Mucosa of gallbladder (tissue), 1 donor: ENCODE measurements around the gene MAPK10. TPM values are rescaled to one million over a fixed set of nuclear protein-coding genes. Genes with fewer than 3 reads are reported as not detected.

Experiments
- DNase-seq: peaks from one replicate; pipeline ENCODE4 v3.0.0-alpha.2; 2020; ENCODE audit warnings: low spot score
- total RNA-seq: library from RNA; stranded (reverse); gene quantifications from one replicate; pipeline ENCODE4 v1.2.1, GENCODE V29; 2021
- donor health status: DM: no; HTN: no; CAD: no.

Gene MAPK10
- total RNA-seq: 45.0 TPM

- peak; percentile 70 for DNase-seq
These were observed at the start of gene MAPK10 for GRCh38 chr4:86359944-86360478. MAPK10 (minus strand) TSS chr4:86360053.

- no peak for DNase-seq
These were observed 43.7 kb upstream of the MAPK10 start for GRCh38 chr4:86403575-86403974.

GRCh38 chr4:86401826-86402225 is 42.0 kb upstream of the MAPK10 start:
- DNase-seq: no peak

- DNase-seq: no peak
These were observed 40.4 kb upstream of the MAPK10 start for GRCh38 chr4:86400216-86400615.

GRCh38 chr4:86398187-86398586 is 38.3 kb upstream of the MAPK10 start:
- no peak for DNase-seq

GRCh38 chr4:86393749-86394148 is 33.9 kb upstream of the MAPK10 start:
- no peak for DNase-seq

GRCh38 chr4:86389664-86390063 is 29.8 kb upstream of the MAPK10 start:
- no peak for DNase-seq

GRCh38 chr4:86388252-86388651 is 28.4 kb upstream of the MAPK10 start:
- DNase-seq: no peak

- no peak for DNase-seq
These were observed 27.1 kb upstream of the MAPK10 start for GRCh38 chr4:86386817-86387415.

GRCh38 chr4:86386201-86386600 is 26.3 kb upstream of the MAPK10 start:
- no peak for DNase-seq

GRCh38 chr4:86381431-86381830 is 21.6 kb upstream of the MAPK10 start:
- no peak for DNase-seq

- no peak for DNase-seq
These were observed 20.4 kb upstream of the MAPK10 start for GRCh38 chr4:86380181-86380724.

- no peak for DNase-seq
These were observed 17.0 kb upstream of the MAPK10 start for GRCh38 chr4:86376850-86377249.

GRCh38 chr4:86368433-86368832 is 8.6 kb upstream of the MAPK10 start:
- no peak for DNase-seq

GRCh38 chr4:86367577-86367976 is 7.7 kb upstream of the MAPK10 start:
- DNase-seq: no peak

GRCh38 chr4:86366920-86367319 is 7.1 kb upstream of the MAPK10 start:
- DNase-seq: no peak

- DNase-seq: no peak
These were observed 2.7 kb upstream of the MAPK10 start for GRCh38 chr4:86362510-86362909.

- no peak for DNase-seq
These were observed 1.6 kb downstream of the MAPK10 start for GRCh38 chr4:86358257-86358656.

GRCh38 chr4:86357608-86358007 is 2.2 kb downstream of the MAPK10 start:
- DNase-seq: no peak

- DNase-seq: no peak
These were observed 3.2 kb downstream of the MAPK10 start for GRCh38 chr4:86356425-86357210.

- no peak for DNase-seq
These were observed 5.5 kb downstream of the MAPK10 start for GRCh38 chr4:86354390-86354789.

GRCh38 chr4:86346320-86346719 is 13.5 kb downstream of the MAPK10 start:
- DNase-seq: no peak

GRCh38 chr4:86344127-86344526 is 15.7 kb downstream of the MAPK10 start:
- no peak for DNase-seq
